GM23248 (cell line): ENCODE results near the gene CSHL1. TPM values are rescaled to one million over a fixed set of nuclear protein-coding genes. Genes with fewer than 3 reads are reported as not detected.

Experiments used
- DNase-seq: peaks from one replicate; pipeline ENCODE4 v3.0.0-alpha.2; 2015
- H2AFZ ChIP-seq: fragments of 200-600 bp; sonication (generic); 2 replicates; pipeline ENCODE4 v1.6.1; 2016; ENCODE audit warnings: antibody characterized with exemption
- H3F3A ChIP-seq: fragments of 200-600 bp; sonication (generic); 2 replicates; pipeline ENCODE4 v1.6.1; 2016; ENCODE audit warnings: mild to moderate bottlenecking, antibody characterized with exemption, mixed run types; ENCODE audit not compliant: insufficient read depth
- H3K27ac ChIP-seq: fragments of 200-600 bp; sonication (generic); 2 replicates; pipeline ENCODE4 v1.5.1; 2016; ENCODE audit warnings: mild to moderate bottlenecking
- H3K27me3 ChIP-seq: fragments of 200-600 bp; sonication (generic); replicated peaks from 2 replicates; pipeline ENCODE4 v1.6.1; 2016; ENCODE audit warnings: mild to moderate bottlenecking; ENCODE audit not compliant: insufficient read depth
- H3K36me3 ChIP-seq: fragments of 200-600 bp; sonication (generic); 2 replicates; pipeline ENCODE4 v1.6.1; 2016; ENCODE audit warnings: low read depth, mild to moderate bottlenecking
- H3K4me1 ChIP-seq: fragments of 200-600 bp; sonication (generic); 2 replicates; pipeline ENCODE4 v1.6.1; 2016; ENCODE audit warnings: mild to moderate bottlenecking; ENCODE audit not compliant: insufficient read depth
- H3K4me2 ChIP-seq: fragments of 200-600 bp; sonication (generic); one replicate; pipeline ENCODE4 v1.6.1; 2016; ENCODE audit warnings: mild to moderate bottlenecking; ENCODE audit not compliant: unreplicated experiment
- H3K4me3 ChIP-seq: fragments of 200-600 bp; sonication (generic); 2 replicates; pipeline ENCODE4 v1.5.1; 2016; ENCODE audit warnings: mild to moderate bottlenecking
- H3K79me2 ChIP-seq: fragments of 200-600 bp; sonication (generic); 2 replicates; pipeline ENCODE4 v1.6.1; 2016; ENCODE audit warnings: mild to moderate bottlenecking; ENCODE audit not compliant: insufficient read depth
- H3K9ac ChIP-seq: fragments of 200-600 bp; sonication (generic); 2 replicates; pipeline ENCODE4 v1.6.1; 2016; ENCODE audit warnings: mild to moderate bottlenecking
- H3K9me2 ChIP-seq: fragments of 200-600 bp; sonication (generic); 2 replicates; pipeline ENCODE4 v1.6.1; 2016; ENCODE audit warnings: mixed run types, mild to moderate bottlenecking, moderate library complexity; ENCODE audit not compliant: insufficient read depth
- H3K9me3 ChIP-seq: fragments of 200-600 bp; sonication (generic); one replicate; pipeline ENCODE4 v1.6.1; 2017; ENCODE audit warnings: low read depth
- H4K20me1 ChIP-seq: fragments of 200-600 bp; sonication (generic); 2 replicates; pipeline ENCODE4 v1.6.0; 2016; ENCODE audit not compliant: insufficient read depth
- EZH2 ChIP-seq: fragments of 200-600 bp; sonication (generic); IDR thresholded peaks from 2 replicates; pipeline ENCODE4 v1.6.1; 2018; ENCODE audit warnings: antibody characterized with exemption, mild to moderate bottlenecking; ENCODE audit not compliant: insufficient read depth, poor library complexity, severe bottlenecking
- EZH2phosphoT487 ChIP-seq: fragments of 200-600 bp; sonication (generic); IDR thresholded peaks from 2 replicates; pipeline ENCODE4 v1.6.1; 2018; ENCODE audit warnings: antibody characterized with exemption, moderate library complexity, mild to moderate bottlenecking, low read depth; ENCODE audit not compliant: insufficient read depth
- WGBS, 2 experiments: methylation state at CpG; one replicate each; pipeline ENCODE4 v1.1.6; 2015 to 2017; ENCODE audit warnings: low lambda C conversion rate in 2 of 2, low coverage in 1 of 2; ENCODE audit errors: missing lambda C conversion rate in 2 of 2; 5-methylcytosine and 5-hydroxymethylcytosine counted together
- in situ Hi-C: fragments of 300-500 bp; cut with MboI; formaldehyde crosslinking; loops from 2 replicates; pipeline ENCODE4 v1.15.0; 2020
- polyA plus RNA-seq: library from polyadenylated mRNA; unstranded; fragments of >200 nt; fragmentation: Nextera tagmentation; extraction: Ambion mirVana; gene quantifications from 2 replicates; pipeline ENCODE4 v1.2.1, GENCODE V29; 2016
- total RNA-seq: library from RNA; depleted of rRNA; stranded (reverse); fragments of >200 nt; shearing (Covaris generic); gene quantifications from 2 replicates; pipeline ENCODE4 v1.2.3, GENCODE V29; 2014

The CSHL1 gene
- total and polyA plus RNA-seq, 2 experiments from 2014 or later: not detected

DNA sequence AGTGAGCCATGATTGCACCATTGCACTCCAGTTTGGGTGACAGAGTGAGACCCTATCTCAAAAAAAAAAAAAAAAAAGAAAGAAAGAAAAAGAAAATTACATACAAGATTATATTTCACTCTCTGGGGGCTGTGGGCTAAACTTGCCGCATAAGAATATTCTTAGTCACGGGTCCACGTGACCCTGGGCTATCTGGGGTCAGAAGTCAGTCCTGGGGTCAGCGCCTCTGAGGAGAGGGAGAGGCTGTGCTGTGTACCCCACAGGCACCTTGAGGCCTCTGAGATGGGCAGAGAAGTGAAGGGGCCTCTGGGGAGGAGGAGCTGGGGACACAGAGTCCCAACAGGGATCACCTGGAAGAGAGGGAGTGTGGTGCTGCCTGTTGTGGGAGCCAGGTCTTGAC lies 26.9 kb upstream of the CSHL1 start:
- Histone ChIP-seq H3K9ac (no peak overlapping the region), H3F3A (no peaks in the 10 kb centered on the region), H2AFZ (no peak overlapping the region), H3K9me3 (no peaks in the 10 kb centered on the region), H3K4me3 (no peak overlapping the region), H3K79me2 (no peaks in the 10 kb centered on the region), H3K4me1 (no peaks in the 10 kb centered on the region), H3K4me2 (no peak overlapping the region), H3K36me3 (no peaks in the 10 kb centered on the region), H3K9me2 (no peaks in the 10 kb centered on the region), H4K20me1 (no peaks in the 10 kb centered on the region), H3K27ac (no peak overlapping the region), H3K27me3 (peaks cover 14% of the 10 kb centered on the region)
- in situ Hi-C loops: no loop called here
- WGBS, 2 experiments: 87 to 88% methylated on average over 4 of the region's 4 CpGs
- DNase-seq: no peak
- no peak for TF ChIP-seq EZH2phosphoT487
- TF ChIP-seq EZH2: no peak

DNA sequence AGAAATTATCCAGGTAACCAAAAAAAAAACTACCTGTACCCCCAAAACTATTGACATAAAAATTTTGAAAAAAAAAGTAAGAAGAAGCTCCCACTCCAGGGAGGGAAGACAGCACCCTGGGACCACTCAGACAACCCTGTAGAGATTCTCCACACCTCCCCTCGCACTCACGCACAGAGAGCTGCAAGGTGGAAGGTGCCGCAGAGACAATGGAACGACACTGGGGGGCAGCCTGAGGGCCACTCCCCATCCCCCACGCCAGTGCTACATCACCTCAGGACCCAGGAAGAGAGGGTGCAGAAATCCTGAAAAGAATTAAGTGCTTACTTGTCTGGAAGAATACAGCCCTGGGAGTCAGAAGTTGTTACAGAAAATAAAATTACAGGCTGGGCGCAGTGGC lies 26.3 kb upstream of the CSHL1 start:
- Histone ChIP-seq H3K9me2 (no peaks in the 10 kb centered on the region), H3K79me2 (no peaks in the 10 kb centered on the region), H2AFZ (no peak overlapping the region), H4K20me1 (no peaks in the 10 kb centered on the region), H3K27me3 (peaks cover 14% of the 10 kb centered on the region), H3K4me3 (no peak overlapping the region), H3K4me1 (no peaks in the 10 kb centered on the region), H3F3A (no peaks in the 10 kb centered on the region), H3K9ac (no peak overlapping the region), H3K36me3 (no peaks in the 10 kb centered on the region), H3K27ac (no peak overlapping the region), H3K4me2 (no peak overlapping the region), H3K9me3 (no peaks in the 10 kb centered on the region)
- WGBS, 2 experiments: 78 to 84% methylated on average over 6 of the region's 6 CpGs
- in situ Hi-C loops: no loop called here
- no peak for TF ChIP-seq EZH2phosphoT487
- no peak for TF ChIP-seq EZH2
- no peak for DNase-seq

DNA sequence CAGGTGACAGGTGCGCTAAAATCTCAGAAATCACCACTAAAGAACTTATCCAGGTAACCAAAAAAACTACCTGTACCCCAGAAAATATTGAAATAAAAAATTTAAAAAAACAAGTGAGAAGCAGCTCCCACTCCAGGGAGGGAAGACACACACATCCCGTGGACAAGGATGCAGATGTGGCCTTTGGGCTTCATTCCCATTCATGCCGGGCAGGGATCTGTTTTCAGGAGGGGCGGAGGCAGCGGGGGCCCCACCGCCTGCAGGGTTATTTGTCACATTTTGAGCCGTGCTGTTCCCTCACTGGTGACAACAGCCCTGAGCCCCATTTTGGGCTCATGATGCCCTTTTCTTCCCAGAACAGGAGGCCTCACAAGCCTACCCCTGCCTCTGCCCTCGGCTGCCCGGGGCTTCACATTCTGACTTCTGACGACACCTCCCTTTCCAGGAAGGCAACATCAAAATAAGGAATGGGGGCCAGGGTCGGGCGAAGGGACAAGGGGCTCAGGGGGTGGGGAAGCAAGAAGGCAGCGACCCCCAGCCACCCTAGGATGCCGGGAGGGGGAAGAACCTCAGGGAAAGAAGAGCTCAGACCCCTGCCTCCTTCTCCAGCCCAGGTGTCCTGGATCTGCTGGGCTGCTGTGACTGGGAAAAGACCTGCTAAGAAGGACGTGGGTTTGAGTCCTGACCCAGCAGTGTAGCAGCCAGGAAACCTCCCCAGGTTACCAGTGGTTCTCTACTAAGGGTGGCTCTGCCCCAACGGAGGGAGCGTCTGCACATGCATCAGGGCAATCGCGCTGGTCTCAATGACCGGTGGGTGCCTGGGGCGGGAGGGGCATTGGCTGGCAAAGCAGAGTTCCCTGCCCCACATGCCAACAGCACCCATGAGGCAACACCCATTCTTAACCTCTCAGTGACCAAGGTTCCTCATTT lies 23.4 kb upstream of the CSHL1 start:
- in situ Hi-C loops: no loop called here
- no peaks in the 10 kb centered on the region for H3K36me3 ChIP-seq
- H3K4me3 ChIP-seq: no peak overlapping the region
- no peaks in the 10 kb centered on the region for H3F3A ChIP-seq
- no peaks in the 10 kb centered on the region for H4K20me1 ChIP-seq
- H3K4me1 ChIP-seq: no peaks in the 10 kb centered on the region
- H3K9me2 ChIP-seq: no peaks in the 10 kb centered on the region
- H3K9ac ChIP-seq: no peak overlapping the region
- H3K27ac ChIP-seq: no peak overlapping the region
- WGBS, 2 experiments: 46% methylated on average over 19 to 21 of the region's 21 CpGs
- H3K27me3 ChIP-seq: peaks cover 14% of the 10 kb centered on the region
- no peak overlapping the region for H3K4me2 ChIP-seq
- DNase-seq: no peak
- H2AFZ ChIP-seq: no peak overlapping the region
- TF ChIP-seq EZH2phosphoT487 (no peak), EZH2 (no peak)
- no peaks in the 10 kb centered on the region for H3K79me2 ChIP-seq
- no peaks in the 10 kb centered on the region for H3K9me3 ChIP-seq

DNA sequence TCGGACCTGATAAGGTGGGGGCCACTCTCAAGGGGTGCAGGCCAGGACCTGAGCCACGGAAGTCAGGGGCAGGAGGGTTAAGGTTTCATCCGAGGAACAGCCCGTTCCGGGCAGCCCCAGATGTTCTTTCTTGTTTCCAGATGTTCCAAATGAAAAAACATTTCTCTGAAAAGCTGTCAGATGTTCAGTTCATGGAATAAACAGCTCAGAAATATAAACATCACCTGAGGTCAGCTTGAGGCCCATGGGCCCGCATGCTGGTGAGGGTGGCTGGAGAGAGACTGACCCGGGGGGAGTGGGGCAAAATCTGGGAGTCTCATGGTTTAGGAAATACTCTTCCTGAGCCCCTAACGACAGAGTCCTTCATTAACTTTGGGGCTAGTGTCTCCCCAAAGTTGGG lies 22.5 kb upstream of the CSHL1 start:
- TF ChIP-seq EZH2 (no peak), EZH2phosphoT487 (no peak)
- Histone ChIP-seq H3K9me3 (no peaks in the 10 kb centered on the region), H3K4me3 (no peak overlapping the region), H3F3A (no peaks in the 10 kb centered on the region), H3K36me3 (no peaks in the 10 kb centered on the region), H3K27me3 (peaks cover 14% of the 10 kb centered on the region), H3K79me2 (no peaks in the 10 kb centered on the region), H2AFZ (no peak overlapping the region), H3K9me2 (no peaks in the 10 kb centered on the region), H4K20me1 (no peaks in the 10 kb centered on the region), H3K4me2 (no peak overlapping the region), H3K4me1 (no peaks in the 10 kb centered on the region), H3K9ac (no peak overlapping the region), H3K27ac (no peak overlapping the region)
- in situ Hi-C loops: no loop called here
- DNase-seq: no peak
- WGBS, 2 experiments: 24 to 28% methylated on average over 8 of the region's 8 CpGs
